ENCODE measurements around the gene RPS19. TPM values are rescaled to one million over a fixed set of nuclear protein-coding genes. Genes with fewer than 3 reads are reported as not detected.

Gene RPS19
- polyA plus RNA-seq, 1 donor (not counting 4 experiments of a cell fraction or from before 2014, with no cell fraction given), result 2,290 TPM

DNA sequence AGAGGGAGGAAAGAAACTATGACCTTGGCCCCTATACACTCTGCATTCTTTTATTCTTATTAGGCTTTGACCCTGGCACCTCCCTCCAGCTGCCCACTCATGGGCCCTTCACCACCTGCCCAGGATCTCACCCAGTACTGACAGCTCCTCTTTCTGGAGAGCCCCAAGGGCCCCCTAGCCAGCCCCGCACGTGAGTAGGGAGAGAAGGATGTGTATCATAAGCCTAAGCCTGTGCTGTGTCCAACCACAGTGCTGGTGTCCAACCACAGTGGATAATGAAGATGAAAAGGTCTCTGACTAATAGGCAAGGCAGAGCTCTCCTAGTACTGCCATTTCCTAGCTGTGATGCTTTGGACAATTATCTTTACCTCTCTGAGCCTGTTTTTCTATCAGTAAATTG, 11.0 kb upstream of the RPS19 start:
- dilution Hi-C loops (cut with MboI; ENCODE audit: extremely low pct_ligation_motif_present, low sequenced_read_pairs), result no loop called here
- Histone ChIP-seq H3K79me2 (ENCODE audit: control insufficient read depth, insufficient read depth, low read length) (no peaks in the 10 kb centered on the region), H4K20me1 (ENCODE audit: control insufficient read depth, extremely low read depth, insufficient read depth, low read length) (no peaks in the 10 kb centered on the region), H3K27me3 (ENCODE audit: control insufficient read depth, extremely low read depth, insufficient read depth, low read length) (peaks cover 19% of the 10 kb centered on the region), H3K36me3 (ENCODE audit: control insufficient read depth in 2 of 2, extremely low read depth in 1 of 2, insufficient read depth in 2 of 2, low read length in 2 of 2) (no peaks in the 10 kb centered on the region), H3K4me3 (ENCODE audit: control insufficient read depth in 2 of 3, extremely low read depth in 1 of 3, insufficient read depth in 2 of 3, low read depth in 1 of 3, low read length in 3 of 3) (no peak overlapping the region), H3K27ac (ENCODE audit: control insufficient read depth, insufficient read depth, low read length) (no peak overlapping the region), H3K9ac (ENCODE audit: control insufficient read depth, extremely low read depth, insufficient read depth, low read length) (no peak overlapping the region), H3K4me1 (ENCODE audit: control insufficient read depth, extremely low read depth, insufficient read depth, low read length) (no peaks in the 10 kb centered on the region), H3K4me2 (ENCODE audit: control insufficient read depth, extremely low read depth, insufficient read depth, low read depth, low read length) (no peak overlapping the region), H3K9me1 (ENCODE audit: control insufficient read depth, extremely low read depth, insufficient read depth, low read length) (no peaks in the 10 kb centered on the region), H3K9me3 (ENCODE audit: control insufficient read depth, low read depth, low read length) (no peaks in the 10 kb centered on the region), H2AFZ (ENCODE audit: control insufficient read depth, low read length) (no peak overlapping the region)
- no peak for FAIRE-seq
- TF ChIP-seq, protein P1, sequence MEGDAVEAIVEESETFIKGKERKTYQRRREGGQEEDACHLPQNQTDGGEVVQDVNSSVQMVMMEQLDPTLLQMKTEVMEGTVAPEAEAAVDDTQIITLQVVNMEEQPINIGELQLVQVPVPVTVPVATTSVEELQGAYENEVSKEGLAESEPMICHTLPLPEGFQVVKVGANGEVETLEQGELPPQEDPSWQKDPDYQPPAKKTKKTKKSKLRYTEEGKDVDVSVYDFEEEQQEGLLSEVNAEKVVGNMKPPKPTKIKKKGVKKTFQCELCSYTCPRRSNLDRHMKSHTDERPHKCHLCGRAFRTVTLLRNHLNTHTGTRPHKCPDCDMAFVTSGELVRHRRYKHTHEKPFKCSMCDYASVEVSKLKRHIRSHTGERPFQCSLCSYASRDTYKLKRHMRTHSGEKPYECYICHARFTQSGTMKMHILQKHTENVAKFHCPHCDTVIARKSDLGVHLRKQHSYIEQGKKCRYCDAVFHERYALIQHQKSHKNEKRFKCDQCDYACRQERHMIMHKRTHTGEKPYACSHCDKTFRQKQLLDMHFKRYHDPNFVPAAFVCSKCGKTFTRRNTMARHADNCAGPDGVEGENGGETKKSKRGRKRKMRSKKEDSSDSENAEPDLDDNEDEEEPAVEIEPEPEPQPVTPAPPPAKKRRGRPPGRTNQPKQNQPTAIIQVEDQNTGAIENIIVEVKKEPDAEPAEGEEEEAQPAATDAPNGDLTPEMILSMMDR (optimal IDR thresholded peaks at IDR 0.05 in 1 of 3, IDR thresholded peaks at IDR 0.05 in 1 of 3, conservative IDR thresholded peaks at IDR 0.05 in 1 of 3; ENCODE audit: extremely low read depth in 1 of 3, insufficient read depth in 2 of 3, low read length in 3 of 3), result no peak
- no peak for TF ChIP-seq EZH2 (IDR thresholded peaks at IDR 0.05; ENCODE audit: low read length)
- DNase-seq (ENCODE audit: low read depth, low spot score), result no peak

DNA sequence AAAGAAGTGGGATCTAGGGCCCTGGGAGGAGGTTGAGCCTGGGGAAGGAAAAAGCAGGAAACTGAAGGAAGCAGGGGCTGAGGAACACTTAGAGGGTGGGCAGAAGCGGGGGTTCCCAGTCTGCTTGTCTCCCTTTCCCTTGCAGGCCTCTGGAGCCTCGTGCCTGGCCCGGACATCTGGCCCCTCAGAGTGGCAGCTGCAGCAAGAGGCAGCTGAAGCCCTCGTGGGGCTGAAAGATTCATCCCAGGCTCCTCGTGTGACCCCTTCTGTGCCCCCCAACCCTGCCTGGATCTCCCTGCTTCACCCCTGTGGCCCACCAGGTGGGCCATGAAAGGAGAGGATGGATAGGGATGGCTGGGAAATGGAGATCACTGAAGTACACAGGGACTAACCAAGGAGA, 9.7 kb upstream of the RPS19 start:
- Histone ChIP-seq H3K9me3 (ENCODE audit: control insufficient read depth, low read depth, low read length) (no peaks in the 10 kb centered on the region), H3K9me1 (ENCODE audit: control insufficient read depth, extremely low read depth, insufficient read depth, low read length) (no peaks in the 10 kb centered on the region), H2AFZ (ENCODE audit: control insufficient read depth, low read length) (no peak overlapping the region), H3K4me3 (ENCODE audit: control insufficient read depth in 2 of 3, extremely low read depth in 1 of 3, insufficient read depth in 2 of 3, low read depth in 1 of 3, low read length in 3 of 3) (no peak overlapping the region), H3K27me3 (ENCODE audit: control insufficient read depth, extremely low read depth, insufficient read depth, low read length) (peaks cover 24% of the 10 kb centered on the region), H3K27ac (ENCODE audit: control insufficient read depth, insufficient read depth, low read length) (no peak overlapping the region), H3K4me1 (ENCODE audit: control insufficient read depth, extremely low read depth, insufficient read depth, low read length) (no peaks in the 10 kb centered on the region), H3K79me2 (ENCODE audit: control insufficient read depth, insufficient read depth, low read length) (no peaks in the 10 kb centered on the region), H3K9ac (ENCODE audit: control insufficient read depth, extremely low read depth, insufficient read depth, low read length) (no peak overlapping the region), H3K4me2 (ENCODE audit: control insufficient read depth, extremely low read depth, insufficient read depth, low read depth, low read length) (no peak overlapping the region), H4K20me1 (ENCODE audit: control insufficient read depth, extremely low read depth, insufficient read depth, low read length) (no peaks in the 10 kb centered on the region), H3K36me3 (ENCODE audit: control insufficient read depth in 2 of 2, extremely low read depth in 1 of 2, insufficient read depth in 2 of 2, low read length in 2 of 2) (no peaks in the 10 kb centered on the region)
- FAIRE-seq (no peak), DNase-seq (ENCODE audit: low read depth, low spot score) (no peak)
- TF ChIP-seq, protein P1 (optimal IDR thresholded peaks at IDR 0.05 in 1 of 3, IDR thresholded peaks at IDR 0.05 in 1 of 3, conservative IDR thresholded peaks at IDR 0.05 in 1 of 3; ENCODE audit: extremely low read depth in 1 of 3, insufficient read depth in 2 of 3, low read length in 3 of 3), result no peak
- TF ChIP-seq EZH2 (IDR thresholded peaks at IDR 0.05; ENCODE audit: low read length), result no peak
- dilution Hi-C loops (cut with MboI; ENCODE audit: extremely low pct_ligation_motif_present, low sequenced_read_pairs), result no loop called here

Measured in keratinocyte (primary cell).